Measurements from ENCODE around the gene TSPAN4.

TSPAN4 gene

GRCh38 chr11:913043-913442, 70.4 kb downstream of the TSPAN4 start:
- TF ChIP-seq REST (IDR thresholded peaks at IDR 0.05; ENCODE audit: insufficient replicate concordance, low read depth) (no peak), GABPA (IDR thresholded peaks at IDR 0.05; ENCODE audit: low read depth) (no peak), SPI1 (IDR thresholded peaks at IDR 0.05; ENCODE audit: borderline replicate concordance, low read depth) (no peak), CTCF (IDR thresholded peaks at IDR 0.05; ENCODE audit: insufficient read depth, low read length) (no peak), POLR2AphosphoS5 (IDR thresholded peaks at IDR 0.05; ENCODE audit: low read depth) (no peak)
- Histone ChIP-seq H3K27ac (replicated peaks) (no peak overlapping the region), H3K27me3 (ENCODE audit: insufficient read depth, poor library complexity, severe bottlenecking) (no peaks in the 10 kb centered on the region), H3K4me3 (replicated peaks; ENCODE audit: insufficient read depth, low read length) (no peak overlapping the region)
- DNase-seq (ENCODE audit: low read depth in 1 of 2, low spot score in 1 of 2), result no peak

GRCh38 chr11:914204-914603, 71.6 kb downstream of the TSPAN4 start:
- DNase-seq (ENCODE audit: low read depth in 1 of 2, low spot score in 1 of 2), result no peak
- Histone ChIP-seq H3K27ac (replicated peaks) (no peak overlapping the region), H3K27me3 (ENCODE audit: insufficient read depth, poor library complexity, severe bottlenecking) (no peaks in the 10 kb centered on the region), H3K4me3 (replicated peaks; ENCODE audit: insufficient read depth, low read length) (no peak overlapping the region)
- TF ChIP-seq GABPA (IDR thresholded peaks at IDR 0.05; ENCODE audit: low read depth) (no peak), POLR2AphosphoS5 (IDR thresholded peaks at IDR 0.05; ENCODE audit: low read depth) (no peak), REST (IDR thresholded peaks at IDR 0.05; ENCODE audit: insufficient replicate concordance, low read depth) (no peak), CTCF (IDR thresholded peaks at IDR 0.05; ENCODE audit: insufficient read depth, low read length) (no peak), SPI1 (IDR thresholded peaks at IDR 0.05; ENCODE audit: borderline replicate concordance, low read depth) (no peak)

GRCh38 chr11:914747-915501, 72.3 kb downstream of the TSPAN4 start:
- no peaks in the 10 kb centered on the region for H3K27me3 ChIP-seq (ENCODE audit: insufficient read depth, poor library complexity, severe bottlenecking)
- no peak overlapping the region for H3K4me3 ChIP-seq (replicated peaks; ENCODE audit: insufficient read depth, low read length)
- no peak overlapping the region for H3K27ac ChIP-seq (replicated peaks)
- no peak for TF ChIP-seq REST (IDR thresholded peaks at IDR 0.05; ENCODE audit: insufficient replicate concordance, low read depth)
- no peak for TF ChIP-seq CTCF (IDR thresholded peaks at IDR 0.05; ENCODE audit: insufficient read depth, low read length)
- no peak for TF ChIP-seq POLR2AphosphoS5 (IDR thresholded peaks at IDR 0.05; ENCODE audit: low read depth)
- TF ChIP-seq GABPA (IDR thresholded peaks at IDR 0.05; ENCODE audit: low read depth), result no peak
- no peak for TF ChIP-seq SPI1 (IDR thresholded peaks at IDR 0.05; ENCODE audit: borderline replicate concordance, low read depth)
- no peak for DNase-seq (ENCODE audit: low read depth in 1 of 2, low spot score in 1 of 2)
